ENCODE data around the gene ZNF823. TPM values are rescaled to one million over a fixed set of nuclear protein-coding genes. Genes with fewer than 3 reads are reported as not detected.

The ZNF823 gene
- polyA plus RNA-seq, 1 experiment = 3.8 TPM

DNA sequence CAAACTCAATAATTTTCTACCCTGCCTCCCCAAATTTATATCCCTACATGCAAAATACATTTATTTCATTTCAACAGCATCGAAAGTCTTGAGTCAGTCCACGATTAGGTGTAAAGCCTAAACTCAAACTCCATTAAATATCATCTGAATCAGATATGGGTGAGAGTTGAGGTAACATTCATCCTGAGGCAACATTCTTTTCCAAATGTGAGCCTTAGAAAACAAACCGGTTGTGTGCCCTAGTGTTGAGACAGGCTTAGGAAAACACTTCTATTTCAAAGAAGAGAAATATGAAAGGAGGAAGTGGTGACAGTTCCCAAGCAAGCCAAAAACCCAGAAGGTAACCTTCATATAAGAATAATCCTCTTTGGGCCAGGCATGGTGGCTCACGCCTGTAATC is 15.9 kb upstream of the ZNF823 start:
- CTCF ChIA-PET = no interaction called here
- H3K27ac ChIP-seq (ENCODE audit: low read depth, low read length) = no peak overlapping the region
- no peaks in the 10 kb centered on the region for H3K9me3 ChIP-seq (ENCODE audit: control insufficient read depth, insufficient read depth, low read length)
- DNase-seq (ENCODE audit: low read depth, low spot score) = no peak
- TF ChIP-seq, protein P1, sequence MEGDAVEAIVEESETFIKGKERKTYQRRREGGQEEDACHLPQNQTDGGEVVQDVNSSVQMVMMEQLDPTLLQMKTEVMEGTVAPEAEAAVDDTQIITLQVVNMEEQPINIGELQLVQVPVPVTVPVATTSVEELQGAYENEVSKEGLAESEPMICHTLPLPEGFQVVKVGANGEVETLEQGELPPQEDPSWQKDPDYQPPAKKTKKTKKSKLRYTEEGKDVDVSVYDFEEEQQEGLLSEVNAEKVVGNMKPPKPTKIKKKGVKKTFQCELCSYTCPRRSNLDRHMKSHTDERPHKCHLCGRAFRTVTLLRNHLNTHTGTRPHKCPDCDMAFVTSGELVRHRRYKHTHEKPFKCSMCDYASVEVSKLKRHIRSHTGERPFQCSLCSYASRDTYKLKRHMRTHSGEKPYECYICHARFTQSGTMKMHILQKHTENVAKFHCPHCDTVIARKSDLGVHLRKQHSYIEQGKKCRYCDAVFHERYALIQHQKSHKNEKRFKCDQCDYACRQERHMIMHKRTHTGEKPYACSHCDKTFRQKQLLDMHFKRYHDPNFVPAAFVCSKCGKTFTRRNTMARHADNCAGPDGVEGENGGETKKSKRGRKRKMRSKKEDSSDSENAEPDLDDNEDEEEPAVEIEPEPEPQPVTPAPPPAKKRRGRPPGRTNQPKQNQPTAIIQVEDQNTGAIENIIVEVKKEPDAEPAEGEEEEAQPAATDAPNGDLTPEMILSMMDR (IDR thresholded peaks at IDR 0.05; ENCODE audit: low read depth, low read length) = no peak
- no peaks in the 10 kb centered on the region for H3K27me3 ChIP-seq (ENCODE audit: control insufficient read depth, insufficient read depth, low read length)
- no peak overlapping the region for H3K4me3 ChIP-seq (ENCODE audit: low read depth, low read length)
- POLR2A ChIA-PET = no interaction called here

DNA sequence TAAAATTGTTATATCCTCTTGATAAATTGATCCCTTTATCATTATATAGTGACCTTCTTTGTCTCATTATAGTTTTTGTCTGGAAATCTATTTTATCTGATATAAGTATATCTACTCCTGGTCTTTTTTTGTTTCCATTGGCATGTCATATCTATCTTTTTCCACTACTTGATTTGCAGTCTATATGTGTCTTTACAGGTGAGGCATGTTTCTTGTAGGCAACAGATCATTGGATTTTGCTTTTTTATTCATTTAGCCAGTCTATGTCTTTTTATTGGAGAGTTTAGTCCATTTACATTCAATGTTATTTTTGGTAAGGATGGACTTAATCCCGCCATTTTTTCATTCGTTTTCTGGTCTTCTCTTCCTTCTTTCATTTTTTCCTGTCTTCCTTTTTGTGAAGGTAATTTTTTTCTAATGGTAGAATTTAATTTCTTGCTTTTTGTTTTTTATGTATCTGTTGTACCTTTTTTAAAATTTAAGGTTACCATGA is 13.5 kb upstream of the ZNF823 start:
- ChIA-PET POLR2A (no interaction called here), CTCF (no interaction called here)
- DNase-seq (ENCODE audit: low read depth, low spot score) = no peak
- Histone ChIP-seq H3K27ac (ENCODE audit: low read depth, low read length) (no peak overlapping the region), H3K9me3 (ENCODE audit: control insufficient read depth, insufficient read depth, low read length) (no peaks in the 10 kb centered on the region), H3K27me3 (ENCODE audit: control insufficient read depth, insufficient read depth, low read length) (no peaks in the 10 kb centered on the region), H3K4me3 (ENCODE audit: low read depth, low read length) (no peak overlapping the region)
- TF ChIP-seq, protein P1 (IDR thresholded peaks at IDR 0.05; ENCODE audit: low read depth, low read length) = no peak

DNA sequence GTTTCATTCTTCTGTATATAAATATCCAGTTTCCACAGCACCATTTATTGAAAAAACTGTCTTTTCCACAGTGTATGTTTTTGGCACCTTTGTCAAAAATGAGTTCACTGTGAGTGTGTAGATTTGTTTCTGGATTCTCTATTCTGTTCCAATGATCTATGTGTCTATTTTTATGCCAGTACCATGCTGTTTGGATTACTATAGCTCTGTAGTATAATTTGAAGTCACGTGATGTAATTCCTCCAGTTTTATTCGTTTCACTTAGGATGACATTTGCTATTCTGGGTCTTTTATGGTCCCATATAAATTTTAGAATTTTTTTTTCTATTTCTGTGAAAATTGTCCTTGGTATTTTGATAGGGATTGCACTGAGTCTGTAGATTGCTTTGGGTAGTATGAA is 11.0 kb upstream of the ZNF823 start:
- TF ChIP-seq, protein P1 (IDR thresholded peaks at IDR 0.05; ENCODE audit: low read depth, low read length) = no peak
- peaks cover 5% of the 10 kb centered on the region; the same call in 1 of the 2 replicates for H3K9me3 ChIP-seq (ENCODE audit: control insufficient read depth, insufficient read depth, low read length)
- H3K27ac ChIP-seq (ENCODE audit: low read depth, low read length) = no peak overlapping the region
- POLR2A ChIA-PET = no interaction called here
- no peak for DNase-seq (ENCODE audit: low read depth, low spot score)
- H3K4me3 ChIP-seq (ENCODE audit: low read depth, low read length) = no peak overlapping the region
- no peaks in the 10 kb centered on the region for H3K27me3 ChIP-seq (ENCODE audit: control insufficient read depth, insufficient read depth, low read length)
- CTCF ChIA-PET = no interaction called here

DNA sequence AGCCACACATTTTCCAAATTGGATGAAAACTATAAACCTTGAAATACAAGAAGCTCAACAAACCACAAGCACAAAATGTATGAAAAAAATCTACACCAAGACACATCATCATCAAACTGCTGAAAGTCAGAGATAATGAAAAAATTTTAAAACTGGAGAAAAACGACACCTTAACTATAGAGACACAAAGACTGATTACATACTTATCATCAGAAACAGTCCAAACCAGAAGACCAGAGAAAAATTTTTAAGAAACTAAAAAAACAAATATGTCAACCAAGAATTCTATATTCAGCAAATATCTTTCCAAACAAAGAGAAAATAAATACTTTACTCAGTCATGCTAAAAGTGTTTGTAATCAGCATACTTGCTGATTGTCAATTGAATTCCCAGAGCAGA is 8.5 kb upstream of the ZNF823 start:
- POLR2A ChIA-PET = no interaction called here
- TF ChIP-seq, protein P1 (IDR thresholded peaks at IDR 0.05; ENCODE audit: low read depth, low read length) = no peak
- peaks cover 5% of the 10 kb centered on the region; the same call in 1 of the 2 replicates for H3K9me3 ChIP-seq (ENCODE audit: control insufficient read depth, insufficient read depth, low read length)
- no peak overlapping the region for H3K4me3 ChIP-seq (ENCODE audit: low read depth, low read length)
- DNase-seq (ENCODE audit: low read depth, low spot score) = no peak
- H3K27me3 ChIP-seq (ENCODE audit: control insufficient read depth, insufficient read depth, low read length) = no peaks in the 10 kb centered on the region
- CTCF ChIA-PET = no interaction called here
- no peak overlapping the region for H3K27ac ChIP-seq (ENCODE audit: low read depth, low read length)

DNA sequence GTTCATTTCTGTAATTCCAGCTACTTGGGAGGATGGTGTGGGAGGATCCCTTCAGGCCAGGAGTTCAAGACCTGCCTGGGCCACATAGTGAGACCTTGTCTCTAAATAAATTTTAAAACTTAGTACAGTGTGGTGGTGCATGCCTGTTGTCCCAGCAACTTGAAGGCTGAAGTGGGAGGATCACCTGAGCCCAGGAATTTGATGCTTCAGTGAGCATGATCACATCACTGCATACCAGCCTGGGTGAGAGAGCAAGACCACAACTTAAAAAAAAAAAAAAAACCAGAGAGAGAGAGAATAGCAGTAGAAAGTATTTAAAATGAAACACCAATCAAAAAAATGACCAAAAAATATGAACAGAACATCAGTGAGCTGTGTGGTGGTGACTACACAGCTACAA is 7.1 kb upstream of the ZNF823 start:
- CTCF ChIA-PET = interaction anchor here (0.7 kb wide), 1 partner anchor 37 kb away, joined by 3 read pairs; no protein-coding TSS in a partner anchor
- TF ChIP-seq, protein P1 (IDR thresholded peaks at IDR 0.05; ENCODE audit: low read depth, low read length) = no peak
- Histone ChIP-seq H3K4me3 (ENCODE audit: low read depth, low read length) (no peak overlapping the region), H3K27ac (ENCODE audit: low read depth, low read length) (no peak overlapping the region), H3K27me3 (ENCODE audit: control insufficient read depth, insufficient read depth, low read length) (no peaks in the 10 kb centered on the region), H3K9me3 (ENCODE audit: control insufficient read depth, insufficient read depth, low read length) (peaks cover 5% of the 10 kb centered on the region; the same call in 1 of the 2 replicates)
- POLR2A ChIA-PET = no interaction called here
- DNase-seq (ENCODE audit: low read depth, low spot score) = no peak
